H9 (cell line): Measurements from ENCODE around the gene NPTN. TPM values are rescaled to one million over a fixed set of nuclear protein-coding genes. Genes with fewer than 3 reads are reported as not detected.

ENCODE experiments used
- DNase-seq: peaks from one replicate; pipeline ENCODE4 v3.0.0-alpha.2; 2017
- H2AFZ ChIP-seq: one replicate; pipeline ENCODE4 v1.6.1; 2013; ENCODE audit warnings: mild to moderate bottlenecking, low read length, control low read depth, moderate library complexity
- H2AK5ac ChIP-seq: 2 replicates; pipeline ENCODE4 v1.6.1; 2013; ENCODE audit warnings: low read length, control low read depth, mixed read lengths; ENCODE audit not compliant: insufficient read length
- H2BK120ac ChIP-seq: one replicate; pipeline ENCODE4 v1.6.1; 2013; ENCODE audit warnings: low read depth, mild to moderate bottlenecking, low read length, control low read depth, inconsistent platforms; ENCODE audit not compliant: poor library complexity, severe bottlenecking
- H2BK12ac ChIP-seq: 2 replicates; pipeline ENCODE4 v1.6.1; 2013; ENCODE audit warnings: low read length, control low read depth, mixed read lengths, low read depth; ENCODE audit not compliant: insufficient read length
- H2BK15ac ChIP-seq: 2 replicates; pipeline ENCODE4 v1.6.1; 2013; ENCODE audit warnings: low read depth, low read length, control low read depth
- H2BK20ac ChIP-seq: one replicate; pipeline ENCODE4 v1.6.1; 2013; ENCODE audit warnings: low read depth, mild to moderate bottlenecking, low read length, control low read depth, inconsistent platforms; ENCODE audit not compliant: poor library complexity, severe bottlenecking
- H2BK5ac ChIP-seq: 2 replicates; pipeline ENCODE4 v1.6.1; 2013; ENCODE audit warnings: low read length, control low read depth, mixed read lengths; ENCODE audit not compliant: insufficient read length
- H3K14ac ChIP-seq: 2 replicates; pipeline ENCODE4 v1.6.1; 2013; ENCODE audit warnings: low read length, control low read depth; ENCODE audit not compliant: insufficient read depth
- H3K18ac ChIP-seq: 2 replicates; pipeline ENCODE4 v1.6.1; 2013; ENCODE audit warnings: low read depth, mild to moderate bottlenecking, mixed read lengths, low read length, control low read depth; ENCODE audit not compliant: insufficient read length
- H3K23ac ChIP-seq: 2 replicates; pipeline ENCODE4 v1.6.1; 2013; ENCODE audit warnings: low read length, control low read depth, mixed read lengths, low read depth; ENCODE audit not compliant: insufficient read length
- H3K23me2 ChIP-seq: 2 replicates; pipeline ENCODE4 v1.6.1; 2013; ENCODE audit warnings: low read depth, mild to moderate bottlenecking, mixed read lengths, low read length, control low read depth; ENCODE audit not compliant: insufficient read length, poor library complexity, severe bottlenecking
- H3K27ac ChIP-seq: 2 replicates; pipeline ENCODE4 v1.5.1; 2013; ENCODE audit warnings: low read length, control low read depth, mixed read lengths, low read depth; ENCODE audit not compliant: insufficient read length
- H3K27me3 ChIP-seq: 2 replicates; pipeline ENCODE4 v1.6.1; 2013; ENCODE audit warnings: low read length, control low read depth, inconsistent platforms; ENCODE audit not compliant: insufficient read depth
- H3K4ac ChIP-seq: 2 replicates; pipeline ENCODE4 v1.6.1; 2013; ENCODE audit warnings: low read depth, mild to moderate bottlenecking, control low read depth, inconsistent platforms, low read length, moderate library complexity
- H3K4me1 ChIP-seq: 2 replicates; pipeline ENCODE4 v1.6.1; 2013; ENCODE audit warnings: low read length, control low read depth, inconsistent platforms; ENCODE audit not compliant: insufficient read depth
- H3K4me2 ChIP-seq: 2 replicates; pipeline ENCODE4 v1.6.1; 2013; ENCODE audit warnings: low read length, control low read depth, mixed read lengths; ENCODE audit not compliant: insufficient read length, insufficient read depth
- H3K56ac ChIP-seq: 2 replicates; pipeline ENCODE4 v1.6.1; 2013; ENCODE audit warnings: low read depth, mild to moderate bottlenecking, mixed read lengths, low read length, control low read depth; ENCODE audit not compliant: insufficient read length
- H3K79me1 ChIP-seq: 2 replicates; pipeline ENCODE4 v1.6.1; 2013; ENCODE audit warnings: low read depth, mild to moderate bottlenecking, moderate library complexity, low read length, control low read depth, inconsistent platforms; ENCODE audit not compliant: insufficient read depth, poor library complexity, severe bottlenecking
- H3K79me2 ChIP-seq: 2 replicates; pipeline ENCODE4 v1.6.1; 2013; ENCODE audit warnings: low read length, control low read depth, inconsistent platforms; ENCODE audit not compliant: insufficient read depth
- H3K9ac ChIP-seq: 2 replicates; pipeline ENCODE4 v1.6.1; 2013; ENCODE audit warnings: low read length, control low read depth, mixed read lengths; ENCODE audit not compliant: insufficient read length; ENCODE audit errors: extremely low read depth
- H3K9me3 ChIP-seq: one replicate; pipeline ENCODE4 v1.6.1; 2013; ENCODE audit warnings: low read depth, low read length, inconsistent platforms; ENCODE audit not compliant: control insufficient read depth
- H3T11ph ChIP-seq: one replicate; pipeline ENCODE4 v1.6.1; 2013; ENCODE audit warnings: mild to moderate bottlenecking, low read length, control low read depth, inconsistent platforms
- H4K20me1 ChIP-seq: one replicate; pipeline ENCODE4 v1.6.1; 2013; ENCODE audit not compliant: control insufficient read depth, insufficient read length, insufficient read depth
- H4K5ac ChIP-seq: 2 replicates; pipeline ENCODE4 v1.6.1; 2013; ENCODE audit warnings: low read depth, mild to moderate bottlenecking, mixed read lengths, low read length, control low read depth; ENCODE audit not compliant: insufficient read length
- H4K8ac ChIP-seq: replicated peaks from 2 replicates; pipeline ENCODE4 v1.6.1; 2013; ENCODE audit warnings: low read length, control low read depth, mixed read lengths, low read depth; ENCODE audit not compliant: insufficient read length
- H4K91ac ChIP-seq: 2 replicates; pipeline ENCODE4 v1.6.1; 2013; ENCODE audit warnings: low read depth, mild to moderate bottlenecking, moderate library complexity, mixed read lengths, low read length, control low read depth; ENCODE audit not compliant: insufficient read length
- H3K27ac Mint-ChIP-seq, 3 experiments: 2 replicates in 2 of 3; 3 replicates in 1 of 3; pipeline ENCODE4 v1.8.0; 2020 to 2021; ENCODE audit warnings: mixed read lengths in 3 of 3, mild to moderate bottlenecking in 1 of 3, moderate library complexity in 1 of 3
- H3K27me3 Mint-ChIP-seq: 2 replicates; pipeline ENCODE4 v1.8.0; 2021; ENCODE audit warnings: low read depth, mild to moderate bottlenecking, moderate library complexity, mixed read lengths
- H3K36me3 Mint-ChIP-seq, 3 experiments: 2 replicates in 2 of 3; 3 replicates in 1 of 3; pipeline ENCODE4 v1.8.0; 2020 to 2021; ENCODE audit warnings: low read depth in 3 of 3, mixed read lengths in 3 of 3; ENCODE audit not compliant: insufficient read depth in 1 of 3
- H3K4me1 Mint-ChIP-seq, 2 experiments: 2 replicates each; pipeline ENCODE4 v1.8.0; 2020; ENCODE audit warnings: mixed read lengths in 2 of 2
- H3K4me3 Mint-ChIP-seq, 2 experiments: 2 replicates in 1 of 2; 3 replicates in 1 of 2; pipeline ENCODE4 v1.8.0; 2020 to 2021; ENCODE audit warnings: mild to moderate bottlenecking in 2 of 2, mixed read lengths in 2 of 2, moderate library complexity in 1 of 2
- H3K9me3 Mint-ChIP-seq, 2 experiments: 2 replicates in 1 of 2; 3 replicates in 1 of 2; pipeline ENCODE4 v1.8.0; 2020; ENCODE audit warnings: mild to moderate bottlenecking in 2 of 2, mixed read lengths in 2 of 2, moderate library complexity in 1 of 2
- WGBS: extraction: QIAGEN DNeasy Blood & Tissue Kit; methylation state at CpG from one replicate; pipeline ENCODE4 v1.1.7; 2013; ENCODE audit warnings: missing lambda C conversion rate, low lambda C conversion rate, mixed read lengths; ENCODE audit not compliant: insufficient read length; ENCODE audit errors: extremely low coverage; 5-methylcytosine and 5-hydroxymethylcytosine counted together
- total RNA-seq: library from RNA; stranded (reverse); gene quantifications from 2 replicates; pipeline ENCODE4 v1.2.1, GENCODE V29; 2021
- TF ChIP-seq, protein P1 (sequence below): fragments of 200-600 bp; sonication (generic); conservative IDR thresholded peaks from 3 replicates; pipeline ENCODE4 v1.8.0; 2021; ENCODE audit warnings: antibody characterized with exemption, mild to moderate bottlenecking

NPTN gene
- total RNA-seq, 1 experiment from 2014 or later: 89.1 TPM

DNA sequence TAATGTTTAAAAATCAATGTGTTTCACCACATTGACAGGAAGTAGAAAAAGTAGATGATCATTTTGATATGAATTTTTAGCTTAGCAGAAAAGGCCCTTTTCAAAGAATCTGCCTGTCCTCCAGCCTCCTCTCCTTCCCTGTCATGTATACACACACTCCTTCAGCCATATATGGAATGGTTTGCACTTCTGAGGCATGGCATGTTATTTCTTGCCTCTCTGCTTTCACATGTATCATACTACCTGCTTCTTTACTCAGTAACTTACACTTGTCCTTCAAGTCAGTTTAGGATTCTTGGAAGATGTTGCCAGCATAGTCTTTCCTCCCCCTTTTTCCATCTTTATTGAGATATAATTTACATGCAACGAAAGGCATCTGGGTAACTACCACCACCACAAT lies 111.2 kb downstream of the NPTN start:
- Histone ChIP-seq H3K27ac (no peak overlapping the region), H3K18ac (no peak overlapping the region), H3K9me3 (no peaks in the 10 kb centered on the region), H3K27me3 (no peaks in the 10 kb centered on the region), H3K23ac (no peak overlapping the region), H2BK120ac (no peak overlapping the region), H4K5ac (no peak overlapping the region), H2BK12ac (no peak overlapping the region), H2BK15ac (no peak overlapping the region), H3K4me2 (no peak overlapping the region), H3K79me2 (no peaks in the 10 kb centered on the region), H3T11ph (no peak overlapping the region), H4K20me1 (no peaks in the 10 kb centered on the region), H2BK5ac (no peak overlapping the region), H3K56ac (no peak overlapping the region), H3K9ac (no peak overlapping the region), H3K23me2 (no peaks in the 10 kb centered on the region), H2AK5ac (no peak overlapping the region), H3K14ac (no peak overlapping the region), H3K79me1 (no peaks in the 10 kb centered on the region), H2BK20ac (no peak overlapping the region), H3K4me1 (peaks cover 5% of the 10 kb centered on the region), H3K4ac (no peak overlapping the region), H4K91ac (no peak overlapping the region), H4K8ac (no peak overlapping the region), H2AFZ (no peak overlapping the region)
- Mint-ChIP-seq H3K27me3 (no peaks in the 10 kb centered on the region), H3K27ac (no peak overlapping the region), H3K36me3 (no peaks in the 10 kb centered on the region), H3K4me3 (no peak overlapping the region), H3K9me3 (peaks cover 2 to 4% of the 10 kb centered on the region in 2 experiments; a peak in 4 of 5 replicates), H3K4me1 (peaks cover 22% of the 10 kb centered on the region in 2 experiments)
- DNase-seq: no peak
- no CpG with 5 or more reads among the region's 1 CpG for WGBS
- TF ChIP-seq, protein P1, sequence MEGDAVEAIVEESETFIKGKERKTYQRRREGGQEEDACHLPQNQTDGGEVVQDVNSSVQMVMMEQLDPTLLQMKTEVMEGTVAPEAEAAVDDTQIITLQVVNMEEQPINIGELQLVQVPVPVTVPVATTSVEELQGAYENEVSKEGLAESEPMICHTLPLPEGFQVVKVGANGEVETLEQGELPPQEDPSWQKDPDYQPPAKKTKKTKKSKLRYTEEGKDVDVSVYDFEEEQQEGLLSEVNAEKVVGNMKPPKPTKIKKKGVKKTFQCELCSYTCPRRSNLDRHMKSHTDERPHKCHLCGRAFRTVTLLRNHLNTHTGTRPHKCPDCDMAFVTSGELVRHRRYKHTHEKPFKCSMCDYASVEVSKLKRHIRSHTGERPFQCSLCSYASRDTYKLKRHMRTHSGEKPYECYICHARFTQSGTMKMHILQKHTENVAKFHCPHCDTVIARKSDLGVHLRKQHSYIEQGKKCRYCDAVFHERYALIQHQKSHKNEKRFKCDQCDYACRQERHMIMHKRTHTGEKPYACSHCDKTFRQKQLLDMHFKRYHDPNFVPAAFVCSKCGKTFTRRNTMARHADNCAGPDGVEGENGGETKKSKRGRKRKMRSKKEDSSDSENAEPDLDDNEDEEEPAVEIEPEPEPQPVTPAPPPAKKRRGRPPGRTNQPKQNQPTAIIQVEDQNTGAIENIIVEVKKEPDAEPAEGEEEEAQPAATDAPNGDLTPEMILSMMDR: no peak
